Prostate gland (tissue), 2 donors: Measurements from ENCODE around the gene ZSWIM6. TPM values are rescaled to one million over a fixed set of nuclear protein-coding genes. Genes with fewer than 3 reads are reported as not detected.

ENCODE experiments used
- DNase-seq: peaks from one replicate; pipeline ENCODE4 v3.0.0-alpha.2; 2019; ENCODE audit warnings: low spot score
- H3K27ac ChIP-seq, 2 donors: fragments of 200-600 bp; sonication (generic); 2 replicates each; pipeline ENCODE4 v1.5.1; 2017 to 2019
- H3K27me3 ChIP-seq: fragments of 200-600 bp; sonication (generic); replicated peaks from 2 replicates; pipeline ENCODE4 v1.5.1; 2019; ENCODE audit not compliant: insufficient read depth
- H3K36me3 ChIP-seq, 2 donors: fragments of 200-600 bp; sonication (generic); 1 replicate in 1 of 2; 2 replicates in 1 of 2; pipeline versions ENCODE4 v1.5.1 to v1.8.1; 2017 to 2019
- H3K4me1 ChIP-seq: fragments of 200-600 bp; sonication (generic); replicated peaks from 2 replicates; pipeline ENCODE4 v1.5.1; 2019
- H3K4me3 ChIP-seq, 2 donors: fragments of 200-600 bp; sonication (generic); 2 replicates each; pipeline ENCODE4 v1.5.1; 2017 to 2019
- H3K9me3 ChIP-seq: fragments of 200-600 bp; sonication (generic); 2 replicates; pipeline ENCODE4 v1.5.1; 2017
- POLR2A ChIP-seq: fragments of 450-650 bp; IDR thresholded peaks from one replicate; pipeline ENCODE4 v1.6.1; 2016; ENCODE audit warnings: antibody characterized with exemption, mild to moderate bottlenecking
- POLR2AphosphoS5 ChIP-seq: sonication (generic); formaldehyde crosslinking; IDR thresholded peaks from one replicate; pipeline ENCODE4 v1.6.1; 2017; ENCODE audit warnings: antibody characterized with exemption
- WGBS: methylation state at CpG from one replicate; pipeline ENCODE4 v1.1.5; 2018; 5-methylcytosine and 5-hydroxymethylcytosine counted together
- intact Hi-C: fragments of 100-400 bp; cut with DNase I; formaldehyde crosslinking; loops from one replicate; pipeline ENCODE4 v1.14.2; 2022
- total RNA-seq, 2 donors: library from RNA; depleted of rRNA; stranded (reverse); fragments of >200 nt; gene quantifications; one replicate each; pipeline ENCODE4 v1.1.0, GENCODE V29; 2016
- TF ChIP-seq, protein P1 (sequence below), 4 experiments: fragments of 200-600 bp in 2 of 4; fragments of 450-650 bp in 2 of 4; sonication (generic) in 2 of 4; IDR thresholded peaks; 1 replicate in 3 of 4; 2 replicates in 1 of 4; pipeline ENCODE4 v1.5.1; 2016 to 2019; ENCODE audit warnings: antibody characterized with exemption in 4 of 4, mild to moderate bottlenecking in 2 of 4, moderate library complexity in 2 of 4

The ZSWIM6 gene
- total RNA-seq, 2 donors from 2014 or later: 8.7 to 13.7 TPM

DNA sequence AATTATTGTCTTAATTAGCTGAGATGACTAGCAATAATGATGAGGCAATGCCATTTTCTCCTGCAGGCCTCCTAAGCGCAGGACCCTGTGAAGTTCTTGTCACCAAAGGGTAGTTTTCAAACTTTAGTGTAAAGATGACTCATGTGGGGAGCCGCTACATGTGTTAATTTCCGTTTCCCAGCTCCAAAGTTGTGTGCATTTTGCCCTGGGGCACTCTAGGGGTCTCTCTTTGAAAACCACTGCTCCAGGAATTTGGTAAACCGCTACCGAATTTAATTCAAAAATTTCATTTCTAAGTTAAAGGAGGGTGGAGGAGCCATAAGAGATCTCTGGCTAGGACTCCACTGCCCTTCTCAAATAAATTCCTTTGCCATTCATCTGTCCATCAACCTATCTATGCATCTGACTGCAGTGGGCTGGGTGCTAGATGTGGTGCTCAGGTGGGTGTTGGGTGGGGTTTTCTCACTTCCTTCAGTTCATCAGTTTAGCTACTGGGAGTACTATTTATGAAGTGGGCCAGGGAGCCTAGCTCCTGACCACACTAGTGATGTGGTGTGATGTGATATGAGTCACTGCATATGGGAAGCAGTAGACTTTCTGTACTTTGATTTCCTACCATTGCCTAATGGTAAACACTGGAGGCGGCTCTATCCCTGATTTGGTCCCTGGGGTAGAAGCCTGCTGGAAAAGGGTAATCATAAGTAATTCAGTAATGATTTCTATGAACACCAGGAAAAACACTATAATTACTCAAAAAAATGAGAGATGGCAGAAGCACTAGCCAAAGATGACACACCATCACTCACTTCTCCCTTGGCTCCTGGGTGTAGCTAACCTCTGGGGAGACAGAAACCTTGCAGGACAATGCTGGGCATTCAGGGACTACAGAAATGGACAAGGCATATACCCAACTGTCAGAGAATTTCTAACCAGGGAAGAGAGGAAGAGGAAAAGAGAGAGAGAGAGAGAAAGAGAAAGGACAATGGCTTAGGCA, 4.0 kb upstream of the ZSWIM6 start:
- DNase-seq: no peak
- TF ChIP-seq POLR2AphosphoS5 (no peak), POLR2A (no peak)
- TF ChIP-seq, protein P1, sequence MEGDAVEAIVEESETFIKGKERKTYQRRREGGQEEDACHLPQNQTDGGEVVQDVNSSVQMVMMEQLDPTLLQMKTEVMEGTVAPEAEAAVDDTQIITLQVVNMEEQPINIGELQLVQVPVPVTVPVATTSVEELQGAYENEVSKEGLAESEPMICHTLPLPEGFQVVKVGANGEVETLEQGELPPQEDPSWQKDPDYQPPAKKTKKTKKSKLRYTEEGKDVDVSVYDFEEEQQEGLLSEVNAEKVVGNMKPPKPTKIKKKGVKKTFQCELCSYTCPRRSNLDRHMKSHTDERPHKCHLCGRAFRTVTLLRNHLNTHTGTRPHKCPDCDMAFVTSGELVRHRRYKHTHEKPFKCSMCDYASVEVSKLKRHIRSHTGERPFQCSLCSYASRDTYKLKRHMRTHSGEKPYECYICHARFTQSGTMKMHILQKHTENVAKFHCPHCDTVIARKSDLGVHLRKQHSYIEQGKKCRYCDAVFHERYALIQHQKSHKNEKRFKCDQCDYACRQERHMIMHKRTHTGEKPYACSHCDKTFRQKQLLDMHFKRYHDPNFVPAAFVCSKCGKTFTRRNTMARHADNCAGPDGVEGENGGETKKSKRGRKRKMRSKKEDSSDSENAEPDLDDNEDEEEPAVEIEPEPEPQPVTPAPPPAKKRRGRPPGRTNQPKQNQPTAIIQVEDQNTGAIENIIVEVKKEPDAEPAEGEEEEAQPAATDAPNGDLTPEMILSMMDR (IDR thresholded peaks at IDR 0.05): no peak
- H3K36me3 ChIP-seq: no peaks in the 10 kb centered on the region
- 89% methylated on average over 6 of the region's 6 CpGs for WGBS
- H3K9me3 ChIP-seq: no peaks in the 10 kb centered on the region
- no peaks in the 10 kb centered on the region for H3K27me3 ChIP-seq
- intact Hi-C loops: no loop called here
- no peaks in the 10 kb centered on the region for H3K4me1 ChIP-seq
- no peak overlapping the region for H3K27ac ChIP-seq
- no peak overlapping the region for H3K4me3 ChIP-seq

DNA sequence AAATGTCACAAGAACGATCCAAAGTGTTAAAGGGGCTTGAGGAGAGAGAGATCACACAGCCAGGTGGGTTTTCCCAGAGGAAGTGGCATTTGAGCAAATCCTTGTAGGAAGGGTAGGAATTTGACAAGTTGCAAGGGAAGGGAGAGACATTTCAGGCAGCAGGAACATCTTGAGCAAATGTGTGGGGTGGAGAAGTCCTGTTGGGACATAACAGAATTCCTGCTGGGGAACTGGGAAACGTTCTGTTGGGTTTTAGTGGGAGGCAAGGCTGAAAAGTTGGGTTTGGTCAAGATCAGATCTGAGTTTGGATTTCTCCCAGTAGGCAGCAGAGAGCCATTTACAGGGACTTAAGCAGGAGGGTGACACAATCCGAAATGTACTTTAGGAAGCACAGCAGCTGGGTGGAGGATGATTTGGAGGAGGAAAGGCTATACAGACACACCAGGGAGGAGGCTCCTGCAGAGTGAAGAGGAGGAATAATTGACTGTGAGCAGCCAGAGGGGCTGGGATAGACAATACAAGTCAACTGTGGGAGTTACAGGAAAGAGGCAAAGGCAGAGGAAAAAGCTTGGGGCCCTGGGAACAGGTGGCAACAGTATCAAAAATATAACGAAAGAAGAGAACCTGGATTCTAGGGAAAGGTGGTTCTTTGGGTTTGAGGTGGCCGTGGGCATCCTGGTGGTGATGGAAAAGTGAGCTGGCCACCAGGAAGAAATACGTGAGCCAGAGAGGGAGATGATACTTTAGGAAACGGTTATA, 3.1 kb upstream of the ZSWIM6 start:
- Histone ChIP-seq H3K27me3 (no peaks in the 10 kb centered on the region), H3K27ac (peak overlapping the region in 1 of 2 donors; percentile 98), H3K4me3 (no peak overlapping the region), H3K4me1 (no peaks in the 10 kb centered on the region), H3K9me3 (no peaks in the 10 kb centered on the region), H3K36me3 (no peaks in the 10 kb centered on the region)
- intact Hi-C loops: no loop called here
- WGBS: 73% methylated on average over 7 of the region's 7 CpGs
- DNase-seq: no peak
- TF ChIP-seq POLR2AphosphoS5 (no peak), POLR2A (no peak)
- TF ChIP-seq, protein P1 (IDR thresholded peaks at IDR 0.05): no peak

DNA sequence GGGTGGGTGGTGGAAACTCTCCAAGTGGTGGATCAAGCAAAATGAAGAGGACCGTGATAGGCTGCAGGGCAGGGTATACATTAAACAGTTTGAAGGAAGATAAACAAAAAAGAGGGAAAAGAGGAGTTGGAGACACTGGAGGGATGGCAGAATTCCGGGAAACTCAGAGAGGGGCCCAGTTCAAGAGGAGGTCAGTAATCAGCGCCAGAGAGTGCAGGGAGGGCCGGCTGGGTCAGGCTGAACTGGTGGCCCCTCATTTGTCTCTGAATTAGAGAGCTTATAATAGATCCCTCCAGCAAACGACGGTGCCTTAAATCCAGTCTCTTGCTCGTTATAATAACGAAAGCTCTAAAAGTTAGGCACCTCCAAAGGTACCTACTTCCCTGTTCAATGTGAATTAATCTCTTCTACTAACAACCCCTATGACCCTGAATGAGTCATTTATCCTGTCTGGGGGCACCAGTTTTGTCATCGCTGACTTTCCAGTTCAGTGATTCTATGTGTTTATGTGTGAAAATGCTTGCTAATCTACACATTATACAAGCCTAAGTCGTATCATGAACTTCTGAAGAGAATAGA, 2.4 kb upstream of the ZSWIM6 start:
- WGBS: 65% methylated on average over 10 of the region's 10 CpGs
- intact Hi-C loops: loop anchor here (2.0 to 10.0 kb wide), 7 partner anchors 53 to 595 kb away; partner anchors contain the start of genes ERCC8 and NDUFAF2
- Histone ChIP-seq H3K9me3 (no peaks in the 10 kb centered on the region), H3K4me3 (peak overlapping the region in 1 of 2 donors; percentile 91), H3K27ac (peak overlapping the region; percentile 97 to 98), H3K36me3 (no peaks in the 10 kb centered on the region), H3K4me1 (no peaks in the 10 kb centered on the region), H3K27me3 (no peaks in the 10 kb centered on the region)
- no peak for TF ChIP-seq POLR2AphosphoS5
- TF ChIP-seq POLR2A: no peak
- TF ChIP-seq, protein P1 (IDR thresholded peaks at IDR 0.05): no peak
- no peak for DNase-seq

DNA sequence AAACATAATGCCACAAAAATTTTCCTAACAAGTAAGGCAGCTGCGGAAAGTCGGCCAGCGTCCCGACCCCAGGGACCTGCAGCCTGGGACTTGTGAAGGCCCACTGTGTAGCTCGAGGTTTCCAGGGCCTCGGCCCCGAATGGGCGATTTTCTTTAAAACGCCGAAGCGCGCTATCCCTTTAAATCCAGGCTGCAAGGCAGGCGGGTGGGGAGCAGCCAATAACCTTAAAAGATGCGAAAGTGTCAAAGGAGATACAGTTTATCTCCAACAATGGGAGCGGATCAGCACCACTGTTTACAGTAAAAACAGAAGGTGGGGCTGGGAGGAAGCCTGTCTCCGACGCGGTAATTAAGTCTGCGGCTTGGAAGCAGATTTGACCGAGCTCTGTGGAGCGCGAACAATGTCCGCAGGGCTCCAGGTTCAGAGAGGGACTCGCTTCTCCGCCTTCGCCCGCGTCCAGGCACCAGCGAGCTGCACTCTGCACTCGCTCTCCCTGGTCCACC, 1.7 kb upstream of the ZSWIM6 start:
- TF ChIP-seq, protein P1 (IDR thresholded peaks at IDR 0.05): no peak
- peak; percentile 64 for TF ChIP-seq POLR2AphosphoS5
- peak; percentile 12 for TF ChIP-seq POLR2A
- H3K36me3 ChIP-seq: no peaks in the 10 kb centered on the region
- H3K4me3 ChIP-seq: peak overlapping the region; percentile 72 to 91
- WGBS: under 1% methylated on average over 28 of the region's 30 CpGs
- peak overlapping the region; percentile 97 to 98 for H3K27ac ChIP-seq
- H3K9me3 ChIP-seq: no peaks in the 10 kb centered on the region
- H3K27me3 ChIP-seq: no peaks in the 10 kb centered on the region
- H3K4me1 ChIP-seq: no peaks in the 10 kb centered on the region
- peak; percentile 43 for DNase-seq
- intact Hi-C loops: loop anchor here (2.0 to 10.0 kb wide), 7 partner anchors 54 to 594 kb away; partner anchors contain the start of genes ERCC8 and NDUFAF2
